Heart right ventricle (tissue), 16 donors: ENCODE results near the gene CHAC2. TPM values are rescaled to one million over a fixed set of nuclear protein-coding genes. Genes with fewer than 3 reads are reported as not detected.

Experiments
- ATAC-seq, 8 donors: fragments of 200-7000 bp; cut with Tn5 transposase; one replicate each; pipeline ENCODE4 v1.9.1; 2020; ENCODE audit warnings: mild to moderate bottlenecking in 8 of 8, moderate library complexity in 8 of 8, moderate number of reproducible peaks in 1 of 8
- DNase-seq, 2 donors: peaks; one replicate each; pipeline ENCODE4 v3.0.0-alpha.2; 2020
- H3K27ac ChIP-seq, 10 donors: fragments of 200-600 bp; sonication (generic) in 2 of 10; one replicate each; pipeline versions ENCODE4 v1.5.0 to v1.8.0; 2020 to 2022; ENCODE audit warnings: mild to moderate bottlenecking in 3 of 10
- H3K27me3 ChIP-seq, 7 donors: fragments of 200-600 bp; one replicate each; pipeline ENCODE4 v1.8.0; 2021 to 2022; ENCODE audit warnings: mild to moderate bottlenecking in 2 of 7
- H3K36me3 ChIP-seq, 9 donors: fragments of 200-600 bp; sonication (generic) in 1 of 9; one replicate each; pipeline versions ENCODE4 v1.5.0 to v1.8.0; 2020 to 2022; ENCODE audit warnings: mild to moderate bottlenecking in 2 of 9
- H3K4me1 ChIP-seq, 9 donors: fragments of 200-600 bp; sonication (generic) in 1 of 9; one replicate each; pipeline versions ENCODE4 v1.5.0 to v1.8.0; 2020 to 2022; ENCODE audit warnings: mild to moderate bottlenecking in 4 of 9
- H3K4me3 ChIP-seq, 10 donors: fragments of 200-600 bp; sonication (generic) in 2 of 10; one replicate each; pipeline versions ENCODE4 v1.5.0 to v1.8.0; 2020 to 2022; ENCODE audit warnings: mild to moderate bottlenecking in 7 of 10, moderate library complexity in 2 of 10
- H3K9me3 ChIP-seq, 11 donors: fragments of 200-600 bp in 10 of 11; sonication (generic) in 2 of 11; one replicate each; pipeline versions ENCODE4 v1.5.0 to v1.8.0; 2013 to 2022; ENCODE audit warnings: mild to moderate bottlenecking in 2 of 11, control low read depth in 1 of 11, moderate library complexity in 1 of 11
- WGBS, 2 donors: extraction: QIAGEN DNeasy Blood & Tissue Kit; methylation state at CpG; one replicate each; pipeline ENCODE4 v1.1.7; 2013; ENCODE audit warnings: inconsistent platforms in 1 of 2; 5-methylcytosine and 5-hydroxymethylcytosine counted together
- intact Hi-C, 10 donors: fragments of 100-400 bp; cut with DNase I; formaldehyde crosslinking; loops; one replicate each; pipeline versions ENCODE4 v1.11.1 to v1.14.2; 2022
- polyA plus RNA-seq, 2 donors: library from polyadenylated mRNA; stranded (reverse); fragments of 200-250 nt; gene quantifications; one replicate each; pipeline ENCODE4 v1.2.3, GENCODE V29; 2013
- total RNA-seq, 10 donors: library from RNA; stranded (reverse); fragmentation: NEBNext Ultra II Directional in 3 of 10; extraction: Animal tissue kit (Norgen Biotek cat#: 25700) in 3 of 10; gene quantifications; one replicate each; pipeline versions ENCODE4 v1.2.1 to v1.2.4, GENCODE V29; 2021 to 2023
- TF ChIP-seq, protein P1 (sequence below), 9 donors: fragments of 200-600 bp; sonication (generic) in 2 of 9; IDR thresholded peaks; one replicate each; pipeline versions ENCODE4 v1.5.0 to v1.8.0; 2021 to 2022; ENCODE audit warnings: antibody characterized with exemption in 9 of 9, mild to moderate bottlenecking in 5 of 9, moderate library complexity in 1 of 9
- donor health status: Arrhythmogenic right ventricular cardiomyopathy.
- donor health status: ischemic (EF 13 %, LVEDD 7.1; RV severe dilation, severe dysfunction).
- donor health status: healthy with polysubstance abuse.
- donor health status: DM: no; HTN: yes; CAD: no.
- donor health status: DM: no; HTN: no; CAD: no.
- donor health status: ischemic (EF 25% LVEDD 6.9; RV normal size, moderate dysfunction).
- donor health status: ischemic (EF 25% LVEDD 5.7; RV mildly dilated, moderate dysfunction).
- donor health status: healthy.
- donor health status: DM: yes; HTN: yes; CAD: no.
- donor health status: Ischemic cardiomyopathy.
- donor health status: ischemic (EF 35%, LVEDD 5.7; RV mildly dilated, moderate dysfunction).
- donor health status: nonischemic (EF 11% LVEDD 7.7; RV severe dilation, severe dysfunction).
- donor health status: DM: yes; HTN: yes; CAD: no.
- donor health status: PGD.
- donor health status: ischemic (EF 29% LVEDD 5.4; RV normal size, mild dysfunction).
- donor health status: nonischemic (EF 23%, LVEDD 6.1; RV moderate dilation, normal function).

CHAC2 gene
- total and polyA plus RNA-seq, 12 donors: 1.3 to 7.1 (median 2.1) TPM

GRCh38 chr2:53740170-53740569 is 27.4 kb upstream of the CHAC2 start:
- Histone ChIP-seq H3K27ac (no peak overlapping the region), H3K36me3 (peaks cover 0 to 23% (median 0%) of the 10 kb centered on the region in 9 donors), H3K4me3 (no peak overlapping the region), H3K27me3 (no peaks in the 10 kb centered on the region), H3K9me3 (no peaks in the 10 kb centered on the region), H3K4me1 (peaks cover 0 to 17% (median 4%) of the 10 kb centered on the region in 9 donors)
- TF ChIP-seq, protein P1, sequence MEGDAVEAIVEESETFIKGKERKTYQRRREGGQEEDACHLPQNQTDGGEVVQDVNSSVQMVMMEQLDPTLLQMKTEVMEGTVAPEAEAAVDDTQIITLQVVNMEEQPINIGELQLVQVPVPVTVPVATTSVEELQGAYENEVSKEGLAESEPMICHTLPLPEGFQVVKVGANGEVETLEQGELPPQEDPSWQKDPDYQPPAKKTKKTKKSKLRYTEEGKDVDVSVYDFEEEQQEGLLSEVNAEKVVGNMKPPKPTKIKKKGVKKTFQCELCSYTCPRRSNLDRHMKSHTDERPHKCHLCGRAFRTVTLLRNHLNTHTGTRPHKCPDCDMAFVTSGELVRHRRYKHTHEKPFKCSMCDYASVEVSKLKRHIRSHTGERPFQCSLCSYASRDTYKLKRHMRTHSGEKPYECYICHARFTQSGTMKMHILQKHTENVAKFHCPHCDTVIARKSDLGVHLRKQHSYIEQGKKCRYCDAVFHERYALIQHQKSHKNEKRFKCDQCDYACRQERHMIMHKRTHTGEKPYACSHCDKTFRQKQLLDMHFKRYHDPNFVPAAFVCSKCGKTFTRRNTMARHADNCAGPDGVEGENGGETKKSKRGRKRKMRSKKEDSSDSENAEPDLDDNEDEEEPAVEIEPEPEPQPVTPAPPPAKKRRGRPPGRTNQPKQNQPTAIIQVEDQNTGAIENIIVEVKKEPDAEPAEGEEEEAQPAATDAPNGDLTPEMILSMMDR (IDR thresholded peaks at IDR 0.05): peak in 7 of 9 donors; percentile 28 to 56 (median 39)
- intact Hi-C loops: no loop called here
- no peak for ATAC-seq
- DNase-seq: no peak

GRCh38 chr2:53744395-53745065 is 23.1 kb upstream of the CHAC2 start:
- H3K27ac ChIP-seq: no peak overlapping the region
- H3K4me1 ChIP-seq: peaks cover 0 to 9% (median 4%) of the 10 kb centered on the region in 9 donors
- intact Hi-C loops: no loop called here
- no peaks in the 10 kb centered on the region for H3K9me3 ChIP-seq
- DNase-seq: no peak
- WGBS, 2 donors: 95 to 99% methylated on average over 2 of the region's 2 CpGs
- no peaks in the 10 kb centered on the region for H3K27me3 ChIP-seq
- no peak for ATAC-seq
- no peak overlapping the region for H3K4me3 ChIP-seq
- peaks cover 0 to 52% (median 5%) of the 10 kb centered on the region in 9 donors for H3K36me3 ChIP-seq
- TF ChIP-seq, protein P1 (IDR thresholded peaks at IDR 0.05): no peak

- 58 to 61% methylated on average over 4 of the region's 4 CpGs for WGBS, 2 donors
Observed at GRCh38 chr2:53750041-53750768, 17.4 kb upstream of the CHAC2 start.

DNA sequence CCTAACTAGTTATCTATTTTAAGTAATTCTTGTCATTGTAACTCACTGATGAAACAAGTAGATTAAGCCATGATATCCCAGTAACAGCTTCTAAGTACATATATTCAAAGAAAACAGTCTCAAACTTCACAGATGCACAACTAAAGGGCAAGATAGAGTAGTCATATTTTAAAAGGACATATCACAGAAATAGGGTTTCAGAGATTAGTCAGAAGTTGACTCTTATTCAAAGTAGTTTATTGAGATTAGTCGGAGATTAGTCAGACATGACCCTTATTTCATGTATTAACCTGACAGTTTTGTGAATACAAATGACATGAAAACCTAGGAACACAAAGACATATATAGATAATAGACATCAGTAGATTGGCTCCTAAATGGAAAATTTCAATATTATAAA is 15.9 kb upstream of the CHAC2 start:
- TF ChIP-seq, protein P1 (IDR thresholded peaks at IDR 0.05): no peak
- Histone ChIP-seq H3K9me3 (peaks cover 0 to 7% (median 0%) of the 10 kb centered on the region in 11 donors), H3K27me3 (no peaks in the 10 kb centered on the region), H3K4me3 (no peak overlapping the region), H3K4me1 (peaks cover 0 to 11% (median 0%) of the 10 kb centered on the region in 9 donors), H3K36me3 (peaks cover 0 to 52% (median 12%) of the 10 kb centered on the region in 9 donors), H3K27ac (no peak overlapping the region)
- intact Hi-C loops: no loop called here
- ATAC-seq: no peak
- 90 to 98% methylated on average over 1 of the region's 1 CpG for WGBS, 2 donors
- no peak for DNase-seq

More at GRCh38 chr2:53750041-53750768, 17.4 kb upstream of the CHAC2 start:
- ATAC-seq (no peak), DNase-seq (no peak)
- no peak overlapping the region for H3K27ac ChIP-seq
- no peak overlapping the region for H3K4me3 ChIP-seq
- intact Hi-C loops: no loop called here
- no peaks in the 10 kb centered on the region for H3K27me3 ChIP-seq
- peaks cover 0 to 53% (median 5%) of the 10 kb centered on the region in 9 donors for H3K36me3 ChIP-seq
- no peaks in the 10 kb centered on the region for H3K9me3 ChIP-seq
- H3K4me1 ChIP-seq: peaks cover 0 to 11% (median 0%) of the 10 kb centered on the region in 9 donors
- TF ChIP-seq, protein P1 (IDR thresholded peaks at IDR 0.05): no peak
